DND-41 (cell line): ENCODE data around the gene MSH5.

Source experiments
- ATAC-seq: fragments of 200-7000 bp; cut with Tn5 transposase; 3 replicates; pipeline ENCODE4 v1.9.1; 2021; ENCODE audit warnings: low read depth; ENCODE audit not compliant: insufficient read depth
- DNase-seq: peaks from one replicate; pipeline ENCODE4 v3.0.0-alpha.2; 2020
- H2AFZ ChIP-seq: 2 replicates; pipeline ENCODE4 v1.6.0; 2012; ENCODE audit warnings: low read depth, low read length
- H3K27ac ChIP-seq: 2 replicates; pipeline ENCODE4 v1.5.1; 2012; ENCODE audit warnings: low read length, inconsistent platforms
- H3K27me3 ChIP-seq: fragments of 200-600 bp; sonication (generic); 2 replicates; pipeline ENCODE4 v1.6.0; 2012; ENCODE audit warnings: low read length, mild to moderate bottlenecking, inconsistent platforms; ENCODE audit not compliant: insufficient read depth, poor library complexity
- H3K36me3 ChIP-seq: 2 replicates; pipeline ENCODE4 v1.5.1; 2012; ENCODE audit warnings: low read length, inconsistent platforms; ENCODE audit not compliant: insufficient read depth
- H3K4me1 ChIP-seq: 2 replicates; pipeline ENCODE4 v1.5.1; 2012; ENCODE audit warnings: mild to moderate bottlenecking, low read length; ENCODE audit not compliant: insufficient read depth
- H3K4me2 ChIP-seq: 2 replicates; pipeline ENCODE4 v1.6.0; 2012; ENCODE audit warnings: mild to moderate bottlenecking, moderate library complexity, low read length, inconsistent platforms; ENCODE audit not compliant: insufficient read depth
- H3K4me3 ChIP-seq, 2 experiments: fragments of 200-600 bp in 1 of 2; shearing (Covaris generic) in 1 of 2; 2 replicates each; pipeline ENCODE4 v1.5.1; 2012 to 2016; ENCODE audit warnings: inconsistent platforms in 2 of 2, low read length in 2 of 2, mild to moderate bottlenecking in 2 of 2, low read depth in 1 of 2, moderate library complexity in 1 of 2
- H3K79me2 ChIP-seq: 2 replicates; pipeline ENCODE4 v1.6.0; 2012; ENCODE audit warnings: low read length, inconsistent platforms; ENCODE audit not compliant: insufficient read depth
- H3K9ac ChIP-seq: 2 replicates; pipeline ENCODE4 v1.6.0; 2012; ENCODE audit warnings: low read depth, mild to moderate bottlenecking, inconsistent platforms, low read length, moderate library complexity
- H3K9me3 ChIP-seq: 2 replicates; pipeline ENCODE4 v1.5.1; 2012; ENCODE audit warnings: low read length, moderate library complexity, mild to moderate bottlenecking, inconsistent platforms; ENCODE audit not compliant: insufficient read depth, severe bottlenecking
- H4K20me1 ChIP-seq: 2 replicates; pipeline ENCODE4 v1.6.0; 2012; ENCODE audit warnings: low read length; ENCODE audit not compliant: insufficient read depth
- EZH2 ChIP-seq: IDR thresholded peaks from 3 replicates; pipeline ENCODE4 v1.6.1; 2012; ENCODE audit warnings: borderline replicate concordance, low read depth, mild to moderate bottlenecking, moderate library complexity, low read length, inconsistent platforms; ENCODE audit not compliant: severe bottlenecking
- TF ChIP-seq, protein P1 (sequence below): IDR thresholded peaks from 2 replicates; pipeline ENCODE4 v1.5.1; 2012; ENCODE audit warnings: borderline replicate concordance, low read length, moderate library complexity, mild to moderate bottlenecking; ENCODE audit not compliant: poor library complexity, severe bottlenecking; ENCODE audit errors: extremely low read depth

Gene MSH5

DNA sequence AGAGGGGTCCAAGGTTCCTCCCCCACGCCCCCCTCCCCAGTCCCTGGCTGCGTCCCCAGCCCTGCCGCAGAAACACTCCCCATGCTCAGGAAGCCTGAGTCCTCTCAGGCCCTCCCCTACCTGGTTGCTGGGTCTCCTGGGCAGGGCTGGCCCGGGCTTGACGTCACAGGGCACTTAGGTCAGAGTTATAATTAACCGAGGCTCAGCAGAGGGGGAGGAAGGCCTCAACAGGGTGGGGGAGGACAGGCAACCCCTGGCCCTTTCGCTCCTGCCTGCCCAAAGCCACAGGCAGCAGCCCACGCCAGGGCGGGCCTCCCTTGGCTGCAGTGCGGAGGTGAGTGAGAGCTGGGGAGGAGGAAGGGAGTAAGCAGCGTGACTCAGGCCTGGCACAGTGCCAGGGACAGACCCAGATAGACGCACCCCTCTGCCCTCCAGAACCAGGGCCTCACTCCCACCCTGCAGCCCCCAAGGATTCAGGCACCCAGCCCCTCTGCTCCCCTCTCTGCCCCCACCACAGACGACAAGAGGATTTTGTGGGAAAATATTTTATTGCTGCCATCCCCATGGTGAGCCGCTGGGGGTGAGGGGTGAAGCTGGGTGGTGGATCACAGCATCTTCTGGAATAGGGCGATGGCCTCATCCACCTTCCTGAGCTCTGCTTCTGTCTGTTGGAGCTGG lies 37.3 kb downstream of the MSH5 start, which contains the start of gene VWA7:
VWA7 (minus strand) TSS at position 340 of the 678 bp plus-strand sequence. CDS start 549 bp downstream, outside the sequence.
- Histone ChIP-seq H3K4me3 (no peak within 1 kb of the TSS), H3K27me3 (no peaks in the 10 kb centered on the region), H3K9ac (no peak within 1 kb of the TSS), H3K27ac (no peak within 1 kb of the TSS), H3K4me2 (no peak within 1 kb of the TSS), H3K36me3 (peaks cover 47% of the 10 kb centered on the region), H3K4me1 (peaks cover 13% of the 10 kb centered on the region), H3K79me2 (no peaks in the 10 kb centered on the region), H3K9me3 (no peaks in the 10 kb centered on the region), H4K20me1 (peaks cover 5% of the 10 kb centered on the region; the same call in 1 of the 2 replicates), H2AFZ (no peak within 1 kb of the TSS)
- ATAC-seq (peak; percentile 25; the same call in 2 of the 3 replicates), DNase-seq (no peak)
- TF ChIP-seq, protein P1, sequence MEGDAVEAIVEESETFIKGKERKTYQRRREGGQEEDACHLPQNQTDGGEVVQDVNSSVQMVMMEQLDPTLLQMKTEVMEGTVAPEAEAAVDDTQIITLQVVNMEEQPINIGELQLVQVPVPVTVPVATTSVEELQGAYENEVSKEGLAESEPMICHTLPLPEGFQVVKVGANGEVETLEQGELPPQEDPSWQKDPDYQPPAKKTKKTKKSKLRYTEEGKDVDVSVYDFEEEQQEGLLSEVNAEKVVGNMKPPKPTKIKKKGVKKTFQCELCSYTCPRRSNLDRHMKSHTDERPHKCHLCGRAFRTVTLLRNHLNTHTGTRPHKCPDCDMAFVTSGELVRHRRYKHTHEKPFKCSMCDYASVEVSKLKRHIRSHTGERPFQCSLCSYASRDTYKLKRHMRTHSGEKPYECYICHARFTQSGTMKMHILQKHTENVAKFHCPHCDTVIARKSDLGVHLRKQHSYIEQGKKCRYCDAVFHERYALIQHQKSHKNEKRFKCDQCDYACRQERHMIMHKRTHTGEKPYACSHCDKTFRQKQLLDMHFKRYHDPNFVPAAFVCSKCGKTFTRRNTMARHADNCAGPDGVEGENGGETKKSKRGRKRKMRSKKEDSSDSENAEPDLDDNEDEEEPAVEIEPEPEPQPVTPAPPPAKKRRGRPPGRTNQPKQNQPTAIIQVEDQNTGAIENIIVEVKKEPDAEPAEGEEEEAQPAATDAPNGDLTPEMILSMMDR: no peak
- no peak for TF ChIP-seq EZH2

- peaks cover 8% of the 10 kb centered on the region for H3K4me1 ChIP-seq
- ATAC-seq: no peak
- no peak overlapping the region for H3K4me2 ChIP-seq
Measured at GRCh38 chr6:31777667-31778050, 37.9 kb downstream of the MSH5 start.

GRCh38 chr6:31778193-31778592 lies 38.4 kb downstream of the MSH5 start:
- H3K36me3 ChIP-seq: peaks cover 58% of the 10 kb centered on the region
- ATAC-seq: no peak
- TF ChIP-seq, protein P1: no peak
- TF ChIP-seq EZH2: no peak
- no peak for DNase-seq
- peaks cover 5% of the 10 kb centered on the region; the same call in 1 of the 2 replicates for H4K20me1 ChIP-seq
- no peak overlapping the region for H3K9ac ChIP-seq
- no peak overlapping the region for H2AFZ ChIP-seq
- no peaks in the 10 kb centered on the region for H3K27me3 ChIP-seq
- H3K27ac ChIP-seq: no peak overlapping the region
- H3K4me1 ChIP-seq: peaks cover 3% of the 10 kb centered on the region
- H3K4me3 ChIP-seq: no peak overlapping the region
- H3K9me3 ChIP-seq: no peaks in the 10 kb centered on the region
- no peaks in the 10 kb centered on the region for H3K79me2 ChIP-seq
- no peak overlapping the region for H3K4me2 ChIP-seq

More at GRCh38 chr6:31777667-31778050, 37.9 kb downstream of the MSH5 start:
- DNase-seq: no peak
- peaks cover 5% of the 10 kb centered on the region; the same call in 1 of the 2 replicates for H4K20me1 ChIP-seq
- H3K79me2 ChIP-seq: no peaks in the 10 kb centered on the region
- H3K4me3 ChIP-seq: no peak overlapping the region
- H3K36me3 ChIP-seq: peaks cover 53% of the 10 kb centered on the region
- H3K9me3 ChIP-seq: no peaks in the 10 kb centered on the region
- no peak overlapping the region for H3K27ac ChIP-seq
- H3K27me3 ChIP-seq: no peaks in the 10 kb centered on the region
- TF ChIP-seq, protein P1: no peak
- no peak for TF ChIP-seq EZH2
- H2AFZ ChIP-seq: no peak overlapping the region
- no peak overlapping the region for H3K9ac ChIP-seq
